ENCODE data around the gene SVIL.
"Not testable (repeated sequence)": the region's sequence is repeated elsewhere in the genome, so short reads cannot be mapped to it uniquely, and the experiment has no call there.

DNA sequence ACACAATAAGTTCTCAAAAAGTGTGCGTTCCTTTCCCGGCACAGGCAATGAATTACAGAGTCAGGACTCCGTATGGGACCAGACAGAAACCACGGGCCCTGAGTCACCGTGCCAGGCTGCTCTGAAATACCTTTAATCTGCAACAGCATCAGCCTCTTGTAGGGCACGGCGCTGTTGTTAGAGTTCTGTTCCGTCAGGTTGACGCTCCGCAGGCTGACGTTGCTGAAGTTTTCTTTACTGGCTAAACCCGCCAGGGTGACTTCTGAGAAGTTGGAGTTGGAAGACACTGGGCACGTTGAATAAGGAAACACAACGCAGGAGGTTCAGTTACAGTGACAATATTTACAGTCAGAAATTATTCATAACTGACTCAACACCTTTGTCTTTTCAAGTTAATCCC lies 146.3 kb downstream of the SVIL start:
- not testable (repeated sequence) for TF ChIP-seq EZH2phosphoT487 (IDR thresholded peaks at IDR 0.05; ENCODE audit: borderline replicate concordance)
- TF ChIP-seq, protein P1, sequence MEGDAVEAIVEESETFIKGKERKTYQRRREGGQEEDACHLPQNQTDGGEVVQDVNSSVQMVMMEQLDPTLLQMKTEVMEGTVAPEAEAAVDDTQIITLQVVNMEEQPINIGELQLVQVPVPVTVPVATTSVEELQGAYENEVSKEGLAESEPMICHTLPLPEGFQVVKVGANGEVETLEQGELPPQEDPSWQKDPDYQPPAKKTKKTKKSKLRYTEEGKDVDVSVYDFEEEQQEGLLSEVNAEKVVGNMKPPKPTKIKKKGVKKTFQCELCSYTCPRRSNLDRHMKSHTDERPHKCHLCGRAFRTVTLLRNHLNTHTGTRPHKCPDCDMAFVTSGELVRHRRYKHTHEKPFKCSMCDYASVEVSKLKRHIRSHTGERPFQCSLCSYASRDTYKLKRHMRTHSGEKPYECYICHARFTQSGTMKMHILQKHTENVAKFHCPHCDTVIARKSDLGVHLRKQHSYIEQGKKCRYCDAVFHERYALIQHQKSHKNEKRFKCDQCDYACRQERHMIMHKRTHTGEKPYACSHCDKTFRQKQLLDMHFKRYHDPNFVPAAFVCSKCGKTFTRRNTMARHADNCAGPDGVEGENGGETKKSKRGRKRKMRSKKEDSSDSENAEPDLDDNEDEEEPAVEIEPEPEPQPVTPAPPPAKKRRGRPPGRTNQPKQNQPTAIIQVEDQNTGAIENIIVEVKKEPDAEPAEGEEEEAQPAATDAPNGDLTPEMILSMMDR (conservative IDR thresholded peaks at IDR 0.05; ENCODE audit: low read length) = not testable (repeated sequence)
